Nephron (organoid): ENCODE data around the gene EYA4.
A peak's percentile ranks its signal among the peaks of the same experiment; 100 is the strongest.

Source experiments
- H3K27ac Mint-ChIP-seq, 3 experiments: 2 replicates each; pipeline ENCODE4 v1.8.0; 2020; ENCODE audit warnings: mixed read lengths in 3 of 3, mild to moderate bottlenecking in 2 of 3, moderate library complexity in 1 of 3
- H3K27me3 Mint-ChIP-seq: 2 replicates; pipeline ENCODE4 v1.8.0; 2021; ENCODE audit warnings: low read depth, mild to moderate bottlenecking, moderate library complexity, mixed read lengths
- H3K36me3 Mint-ChIP-seq: 2 replicates; pipeline ENCODE4 v1.8.0; 2020; ENCODE audit warnings: low read depth, mixed read lengths
- H3K4me1 Mint-ChIP-seq: 2 replicates; pipeline ENCODE4 v1.8.0; 2020; ENCODE audit warnings: mixed read lengths
- H3K4me3 Mint-ChIP-seq, 3 experiments: 2 replicates each; pipeline ENCODE4 v1.8.0; 2020; ENCODE audit warnings: mild to moderate bottlenecking in 3 of 3, mixed read lengths in 3 of 3, moderate library complexity in 2 of 3
- H3K9me3 Mint-ChIP-seq: 2 replicates; pipeline ENCODE4 v1.8.0; 2020; ENCODE audit warnings: mixed read lengths
- CTCF ChIP-seq, 3 experiments: fragments of 200-600 bp; sonication (generic); IDR thresholded peaks; one replicate each; pipeline ENCODE4 v1.5.0; 2021; ENCODE audit warnings: antibody characterized with exemption in 3 of 3; ENCODE audit not compliant: unreplicated experiment in 3 of 3

EYA4 gene

GRCh38 chr6:133359256-133359655 lies 118.1 kb downstream of the EYA4 start:
- no peak overlapping the region for H3K4me3 Mint-ChIP-seq
- H3K36me3 Mint-ChIP-seq = peaks cover 3% of the 10 kb centered on the region
- no peaks in the 10 kb centered on the region for H3K27me3 Mint-ChIP-seq
- H3K9me3 Mint-ChIP-seq = no peaks in the 10 kb centered on the region
- H3K27ac Mint-ChIP-seq = peak overlapping the region; percentile 38 to 72 (median 59)
- H3K4me1 Mint-ChIP-seq = peaks cover 50% of the 10 kb centered on the region
- no peak for TF ChIP-seq CTCF (IDR thresholded peaks at IDR 0.05; ENCODE audit: unreplicated experiment in 3 of 3)

- TF ChIP-seq CTCF (IDR thresholded peaks at IDR 0.05; ENCODE audit: unreplicated experiment in 3 of 3) = no peak
- Mint-ChIP-seq H3K36me3 (peaks cover 3% of the 10 kb centered on the region), H3K4me1 (peaks cover 50% of the 10 kb centered on the region), H3K27ac (peak overlapping the region; percentile 38 to 72 (median 59)), H3K9me3 (no peaks in the 10 kb centered on the region), H3K4me3 (no peak overlapping the region), H3K27me3 (no peaks in the 10 kb centered on the region)
These were observed 118.6 kb downstream of the EYA4 start for GRCh38 chr6:133359760-133360159.

- Mint-ChIP-seq H3K36me3 (peaks cover 3% of the 10 kb centered on the region), H3K4me1 (peaks cover 50% of the 10 kb centered on the region), H3K4me3 (no peak overlapping the region), H3K27me3 (no peaks in the 10 kb centered on the region), H3K9me3 (no peaks in the 10 kb centered on the region), H3K27ac (peak overlapping the region in 2 of 3 experiments; percentile 58 to 61)
- no peak for TF ChIP-seq CTCF (IDR thresholded peaks at IDR 0.05; ENCODE audit: unreplicated experiment in 3 of 3)
These were observed 119.0 kb downstream of the EYA4 start for GRCh38 chr6:133360194-133360593.

DNA sequence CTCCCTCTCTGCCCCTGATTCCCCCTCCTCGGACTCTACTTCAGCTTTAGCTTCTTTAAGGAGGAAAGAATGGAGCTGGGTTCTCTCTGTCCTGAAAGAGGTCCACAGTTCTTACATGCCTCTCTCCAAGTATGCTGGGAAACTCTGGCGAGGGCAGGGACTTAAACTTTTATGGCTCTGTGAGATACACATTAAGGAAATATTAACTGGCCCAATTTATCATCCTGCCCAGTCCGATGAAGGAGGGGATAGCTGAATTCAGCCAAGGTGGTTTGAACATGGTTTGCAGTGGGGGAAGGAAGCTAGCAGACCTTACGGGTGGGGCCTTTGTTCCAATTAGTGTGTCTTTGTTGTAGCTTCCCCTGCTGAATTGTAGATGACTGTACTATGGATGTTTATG lies 121.7 kb downstream of the EYA4 start:
- no peaks in the 10 kb centered on the region for H3K9me3 Mint-ChIP-seq
- no peak overlapping the region for H3K27ac Mint-ChIP-seq

GRCh38 chr6:133368664-133369063 lies 127.5 kb downstream of the EYA4 start:
- Mint-ChIP-seq H3K27me3 (no peaks in the 10 kb centered on the region), H3K27ac (peak overlapping the region in 2 of 3 experiments; percentile 7 to 23), H3K4me1 (peaks cover 59% of the 10 kb centered on the region), H3K4me3 (no peak overlapping the region), H3K9me3 (no peaks in the 10 kb centered on the region), H3K36me3 (peaks cover 3% of the 10 kb centered on the region)
- no peak for TF ChIP-seq CTCF (IDR thresholded peaks at IDR 0.05; ENCODE audit: unreplicated experiment in 3 of 3)

More for the DNA sequence above, 121.7 kb downstream of the EYA4 start:
- no peak for TF ChIP-seq CTCF (IDR thresholded peaks at IDR 0.05; ENCODE audit: unreplicated experiment in 3 of 3)
- Mint-ChIP-seq H3K27me3 (no peaks in the 10 kb centered on the region), H3K4me3 (no peak overlapping the region), H3K36me3 (peaks cover 3% of the 10 kb centered on the region), H3K4me1 (peaks cover 54% of the 10 kb centered on the region)

DNA sequence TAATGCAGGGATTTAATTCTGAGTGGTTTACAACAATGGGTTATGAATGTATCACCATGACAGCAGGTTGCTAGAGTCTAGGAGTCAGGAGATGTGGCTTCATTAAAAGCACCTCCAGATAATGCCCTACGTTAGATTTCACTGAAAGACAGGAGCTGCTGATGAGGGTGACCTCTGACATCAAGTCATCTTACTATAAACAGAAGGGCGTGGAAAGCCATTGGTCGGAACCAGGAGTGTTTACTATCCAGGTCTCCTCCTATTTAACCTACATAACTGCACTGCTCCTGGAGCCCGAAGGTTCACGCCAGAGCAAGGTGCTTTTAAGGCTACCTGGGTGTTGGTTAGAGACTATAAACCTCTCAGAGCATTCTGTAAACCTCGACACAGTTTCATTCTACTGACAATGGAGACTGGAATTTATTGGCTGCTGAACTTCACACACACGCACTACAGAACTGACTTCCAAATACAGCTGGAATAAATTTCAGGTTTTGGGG lies 128.7 kb downstream of the EYA4 start:
- no peak for TF ChIP-seq CTCF (IDR thresholded peaks at IDR 0.05; ENCODE audit: unreplicated experiment in 3 of 3)
- Mint-ChIP-seq H3K27me3 (no peaks in the 10 kb centered on the region), H3K4me3 (no peak overlapping the region), H3K36me3 (no peaks in the 10 kb centered on the region), H3K27ac (no peak overlapping the region), H3K4me1 (peaks cover 67% of the 10 kb centered on the region), H3K9me3 (no peaks in the 10 kb centered on the region)
